OCI-LY3 (cell line): Measurements from ENCODE around the gene COQ2.

ENCODE experiments used
- H2AFZ ChIP-seq: fragments of 200-600, 300-600 bp; shearing (Covaris generic); 2 replicates; pipeline ENCODE4 v1.6.0; 2014; ENCODE audit warnings: antibody characterized with exemption, low read depth, low read length
- H3K27ac ChIP-seq: fragments of 200-600, 300-600 bp; sonication (generic); 2 replicates; pipeline ENCODE4 v1.5.1; 2014; ENCODE audit warnings: mild to moderate bottlenecking, low read length, moderate library complexity, mixed read lengths
- H3K27me3 ChIP-seq: fragments of 200-600, 300-600 bp; sonication (generic); 2 replicates; pipeline ENCODE4 v1.6.1; 2014; ENCODE audit warnings: low read depth, low read length, mixed read lengths
- H3K36me3 ChIP-seq: fragments of 200-600, 300-600 bp; sonication (generic); replicated peaks from 2 replicates; pipeline ENCODE3; 2014; ENCODE audit warnings: low read depth, low read length, mixed read lengths
- H3K4me1 ChIP-seq: fragments of 300-600, 200-600 bp; sonication (generic); 2 replicates; pipeline ENCODE4 v1.6.1; 2014; ENCODE audit warnings: low read length, mixed read lengths
- H3K4me2 ChIP-seq: fragments of 200-600, 300-600 bp; sonication (generic); 2 replicates; pipeline ENCODE4 v1.6.1; 2014; ENCODE audit warnings: low read length, mixed read lengths
- H3K4me3 ChIP-seq: fragments of 300-600, 200-600 bp; sonication (generic); 2 replicates; pipeline ENCODE4 v1.5.1; 2014; ENCODE audit warnings: antibody characterized with exemption, mild to moderate bottlenecking, low read length, moderate library complexity
- H3K79me2 ChIP-seq: fragments of 300-600, 200-600 bp; shearing (Covaris generic); 2 replicates; pipeline ENCODE4 v1.6.1; 2014; ENCODE audit warnings: mild to moderate bottlenecking, low read length, mixed read lengths
- H3K9ac ChIP-seq: fragments of 300-600, 200-600 bp; shearing (Covaris generic); 2 replicates; pipeline ENCODE4 v1.6.0; 2014; ENCODE audit warnings: mild to moderate bottlenecking, low read length, moderate library complexity
- H3K9me3 ChIP-seq: fragments of 200-600, 300-600 bp; shearing (Covaris generic); 2 replicates; pipeline ENCODE4 v1.6.1; 2014; ENCODE audit warnings: low read length, mixed read lengths; ENCODE audit not compliant: insufficient read depth
- H4K20me1 ChIP-seq: fragments of 200-600, 300-600 bp; sonication (generic); 2 replicates; pipeline ENCODE4 v1.6.1; 2016; ENCODE audit warnings: low read length, mixed read lengths; ENCODE audit not compliant: insufficient read depth
- CTCF ChIP-seq: fragments of 200-600, 300-600 bp; sonication (generic); IDR thresholded peaks from 2 replicates; pipeline ENCODE4 v1.5.1; 2014; ENCODE audit warnings: antibody characterized with exemption, low read length, low read depth
- EZH2phosphoT487 ChIP-seq: fragments of 200-600 bp; shearing (Covaris generic); IDR thresholded peaks from 2 replicates; pipeline ENCODE4 v1.6.1; 2018; ENCODE audit warnings: antibody characterized with exemption, mixed run types, low read depth

The COQ2 gene

DNA sequence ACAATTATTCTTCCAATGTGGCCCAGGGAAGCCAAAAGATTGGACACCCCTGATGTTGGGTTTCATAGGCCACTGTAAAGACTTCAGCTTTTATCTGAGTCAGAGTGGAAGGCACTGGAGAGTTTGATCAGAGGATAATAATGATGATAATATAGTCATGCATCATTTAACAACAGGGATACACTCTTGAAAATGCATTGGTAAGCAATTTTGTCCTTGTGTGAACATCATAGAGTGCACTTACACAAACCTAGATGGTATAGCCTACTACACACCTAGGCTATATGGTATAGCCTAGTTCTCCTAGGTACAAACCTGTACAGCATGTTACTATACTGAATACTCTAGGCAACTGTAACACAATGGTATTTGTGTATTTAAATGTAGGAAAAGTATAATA lies 70.5 kb downstream of the COQ2 start:
- H3K4me3 ChIP-seq: no peak overlapping the region
- no peak overlapping the region for H3K4me2 ChIP-seq
- H3K27ac ChIP-seq: no peak overlapping the region
- peaks cover 43% of the 10 kb centered on the region for H3K4me1 ChIP-seq
- H3K9me3 ChIP-seq: no peaks in the 10 kb centered on the region
- TF ChIP-seq CTCF (no peak), EZH2phosphoT487 (no peak)
- H2AFZ ChIP-seq: no peak overlapping the region
- H3K36me3 ChIP-seq: no peaks in the 10 kb centered on the region
- peaks cover 7% of the 10 kb centered on the region; the same call in 1 of the 2 replicates for H3K27me3 ChIP-seq
- no peak overlapping the region for H3K9ac ChIP-seq
- H3K79me2 ChIP-seq: no peaks in the 10 kb centered on the region
- H4K20me1 ChIP-seq: no peaks in the 10 kb centered on the region
